SK-N-SH (cell line): ENCODE data around the gene QSOX2. TPM values are rescaled to one million over a fixed set of nuclear protein-coding genes. Genes with fewer than 3 reads are reported as not detected.

ENCODE experiments used
- CTCF ChIA-PET: fragments of 300-600, 350-600 bp; formaldehyde crosslinking; extraction: SDS; loops from one replicate; lab custom pipeline; 2021; lab: Yijun Ruan, JAX
- POLR2A ChIA-PET: fragments of 350-600 bp; sonication (Branson Sonifier 250); formaldehyde crosslinking; extraction: SDS; loops from one replicate; lab custom pipeline; 2020; ENCODE audit warnings: antibody characterized with exemption, inconsistent platforms; lab: Yijun Ruan, JAX
- DNase-seq: peaks from one replicate; pipeline ENCODE4 v3.0.0; 2012
- H2AFZ ChIP-seq: fragments of 200-600 bp; sonication (generic); 2 replicates; pipeline ENCODE4 v1.8.1; 2016; ENCODE audit warnings: antibody characterized with exemption, mild to moderate bottlenecking, low read depth
- H3F3A ChIP-seq: fragments of 200-600 bp; sonication (generic); replicated peaks from 2 replicates; pipeline ENCODE3; 2016; ENCODE audit warnings: antibody characterized with exemption, mild to moderate bottlenecking; ENCODE audit not compliant: insufficient read depth
- H3K27ac ChIP-seq, 2 experiments: fragments of 200-500 bp in 1 of 2; fragments of 200-600 bp in 1 of 2; sonication (Bioruptor generic) in 1 of 2; sonication (generic), shearing (Covaris generic) in 1 of 2; 2 replicates each; pipeline versions ENCODE4 v1.5.1 to v1.6.1; 2014 to 2016; ENCODE audit warnings: low read depth in 2 of 2, inconsistent platforms in 1 of 2, low read length in 1 of 2, mild to moderate bottlenecking in 1 of 2, mixed read lengths in 1 of 2
- H3K27me3 ChIP-seq: fragments of 200-600 bp; sonication (generic), shearing (Covaris generic); 2 replicates; pipeline ENCODE4 v1.6.1; 2016; ENCODE audit warnings: mixed run types; ENCODE audit not compliant: insufficient read depth
- H3K36me3 ChIP-seq, 2 experiments: fragments of 200-500 bp in 1 of 2; fragments of 200-600 bp in 1 of 2; sonication (Bioruptor generic) in 1 of 2; sonication (generic) in 1 of 2; replicated peaks in 1 of 2; 2 replicates each; pipeline versions ENCODE3 to v1.5.1; 2014 to 2016; ENCODE audit warnings: low read length in 1 of 2, mild to moderate bottlenecking in 1 of 2; ENCODE audit not compliant: insufficient read depth in 2 of 2, control insufficient read depth in 1 of 2
- H3K4me1 ChIP-seq, 2 experiments: fragments of 200-500 bp in 1 of 2; fragments of 200-600 bp in 1 of 2; sonication (Bioruptor generic) in 1 of 2; sonication (generic), shearing (Covaris generic) in 1 of 2; 2 replicates each; pipeline versions ENCODE4 v1.5.1 to v1.6.1; 2014 to 2016; ENCODE audit warnings: low read depth in 1 of 2, low read length in 1 of 2, mixed run types in 1 of 2; ENCODE audit not compliant: insufficient read depth in 2 of 2, control insufficient read depth in 1 of 2
- H3K4me2 ChIP-seq: fragments of 200-600 bp; sonication (generic), shearing (Covaris generic); 2 replicates; pipeline ENCODE4 v1.6.1; 2017; ENCODE audit warnings: mixed run types
- H3K4me3 ChIP-seq, 2 experiments: fragments of 200-500 bp in 1 of 2; fragments of 200-600 bp in 1 of 2; sonication (Bioruptor generic) in 1 of 2; sonication (generic), shearing (Covaris generic) in 1 of 2; 2 replicates each; pipeline versions ENCODE4 v1.5.1 to v1.8.1; 2014 to 2016; ENCODE audit warnings: low read depth in 2 of 2, inconsistent platforms in 1 of 2, low read length in 1 of 2, mild to moderate bottlenecking in 1 of 2, mixed read lengths in 1 of 2, moderate library complexity in 1 of 2
- H3K79me2 ChIP-seq: fragments of 200-600 bp; sonication (generic); 2 replicates; pipeline ENCODE4 v1.8.1; 2017; ENCODE audit warnings: mild to moderate bottlenecking; ENCODE audit not compliant: insufficient read depth
- H3K9ac ChIP-seq: fragments of 200-600 bp; sonication (generic); 2 replicates; pipeline ENCODE4 v1.6.1; 2017; ENCODE audit warnings: mixed run types
- H3K9me2 ChIP-seq: fragments of 200-600 bp; sonication (generic); 2 replicates; pipeline ENCODE4 v1.6.1; 2017; ENCODE audit warnings: mixed run types
- H3K9me3 ChIP-seq: fragments of 200-600 bp; sonication (generic); 2 replicates; pipeline ENCODE4 v1.6.1; 2017; ENCODE audit warnings: mixed run types, mild to moderate bottlenecking, moderate library complexity
- H4K20me1 ChIP-seq: fragments of 200-600 bp; sonication (generic); 2 replicates; pipeline ENCODE4 v1.6.1; 2017; ENCODE audit warnings: mild to moderate bottlenecking, mixed run types; ENCODE audit not compliant: insufficient read depth
- CHD2 ChIP-seq: fragments of 150-350 bp; IDR thresholded peaks from 2 replicates; pipeline ENCODE4 v1.6.1; 2018; ENCODE audit warnings: low read length; ENCODE audit not compliant: partially characterized antibody
- FOSL2 ChIP-seq: IDR thresholded peaks from 2 replicates; pipeline ENCODE4 v1.4.0; 2012; ENCODE audit warnings: low read depth, mild to moderate bottlenecking, moderate library complexity, borderline replicate concordance
- FOXJ3 ChIP-seq: sonication (generic); formaldehyde crosslinking; IDR thresholded peaks from 2 replicates; pipeline ENCODE4 v1.5.1; 2020; ENCODE audit warnings: mild to moderate bottlenecking, missing genetic modification reagents
- FOXM1 ChIP-seq: IDR thresholded peaks from 2 replicates; pipeline ENCODE4 v1.4.0; 2012; ENCODE audit warnings: low read depth, mild to moderate bottlenecking
- NFIC ChIP-seq: IDR thresholded peaks from 2 replicates; pipeline ENCODE4 v1.4.0; 2012; ENCODE audit warnings: borderline replicate concordance
- NRF1 ChIP-seq: IDR thresholded peaks from 2 replicates; pipeline ENCODE4 v1.6.1; 2012; ENCODE audit warnings: low read depth, mild to moderate bottlenecking, low read length
- POLR2AphosphoS5 ChIP-seq: IDR thresholded peaks from 2 replicates; pipeline ENCODE4 v1.6.1; 2012; ENCODE audit warnings: low read depth, low read length
- RAD21 ChIP-seq: IDR thresholded peaks from 2 replicates; pipeline ENCODE4 v1.6.1; 2012; ENCODE audit warnings: mild to moderate bottlenecking, low read length
- SIN3A ChIP-seq: IDR thresholded peaks from 2 replicates; pipeline ENCODE4 v1.6.1; 2012; ENCODE audit warnings: low read depth, mild to moderate bottlenecking, low read length, moderate library complexity, borderline replicate concordance
- SMC3 ChIP-seq: IDR thresholded peaks from 2 replicates; pipeline ENCODE4 v1.6.1; 2012; ENCODE audit warnings: low read depth, low read length, improper control_type of control experiment
- TAF1 ChIP-seq: IDR thresholded peaks from 2 replicates; pipeline ENCODE4 v1.6.1; 2012; ENCODE audit warnings: low read depth, mild to moderate bottlenecking, low read length, moderate library complexity, borderline replicate concordance
- TCF12 ChIP-seq: IDR thresholded peaks from 2 replicates; pipeline ENCODE4 v1.4.0; 2012
- YY1 ChIP-seq: IDR thresholded peaks from 2 replicates; pipeline ENCODE4 v1.4.0; 2012; ENCODE audit warnings: low read depth, mild to moderate bottlenecking
- WGBS: methylation state at CpG from one replicate; pipeline ENCODE4 v1.1.6; 2017; ENCODE audit warnings: low lambda C conversion rate; 5-methylcytosine and 5-hydroxymethylcytosine counted together
- polyA plus RNA-seq, 3 experiments: library from polyadenylated mRNA; depleted of rRNA; stranded (reverse); fragments of >200 nt; gene quantifications; 2 replicates each; pipeline ENCODE4 v1.2.3, GENCODE V29; 2012
- TF ChIP-seq, protein P1 (sequence below): IDR thresholded peaks from 2 replicates; pipeline ENCODE4 v1.6.1; 2012; ENCODE audit warnings: mild to moderate bottlenecking, low read depth, low read length, moderate library complexity
- TF ChIP-seq, protein P2 (sequence below): IDR thresholded peaks from 2 replicates; pipeline ENCODE4 v1.4.0; 2012; ENCODE audit warnings: low read depth
- TF ChIP-seq, protein P3 (sequence below): fragments of 150-350 bp; IDR thresholded peaks from 2 replicates; pipeline ENCODE4 v1.6.1; 2016; ENCODE audit warnings: mild to moderate bottlenecking, low read depth, low read length
- TF ChIP-seq, protein P4 (sequence below): IDR thresholded peaks from 2 replicates; pipeline ENCODE4 v1.4.0; 2012; ENCODE audit warnings: low read depth, borderline replicate concordance

QSOX2 gene
- polyA plus RNA-seq, 1 of the 3 experiments (the other 2 are of a cell fraction), result 26.6 TPM

DNA sequence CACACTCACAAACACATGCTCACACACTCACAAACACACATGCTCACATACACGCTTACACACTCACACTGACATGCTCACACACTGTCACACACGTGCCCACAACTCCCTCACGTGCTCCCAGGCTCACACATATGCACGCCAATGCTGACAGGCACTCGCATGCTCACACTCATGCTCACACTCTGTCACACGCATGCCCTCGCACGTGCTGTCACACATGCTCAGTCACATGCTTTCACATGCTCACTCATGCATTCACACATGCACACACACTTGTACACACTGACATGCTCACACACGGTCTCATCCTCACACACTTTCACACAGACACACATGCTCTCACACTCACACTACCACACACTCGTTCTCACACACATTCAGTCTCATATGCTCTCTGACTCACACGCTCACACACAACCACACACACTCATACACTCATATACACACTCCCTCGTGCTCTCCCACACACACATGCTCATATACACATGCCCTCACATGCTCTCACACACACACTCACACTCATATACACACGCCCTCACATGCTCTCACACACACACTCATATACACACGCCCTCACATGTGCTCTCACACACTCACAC is 48.0 kb upstream of the QSOX2 start:
- CTCF ChIA-PET, result interaction anchor here (0.8 kb wide), 1 partner anchor 19 kb away, joined by 4 read pairs; no protein-coding TSS in a partner anchor

More for the DNA sequence above, 48.0 kb upstream of the QSOX2 start:
- H3K27ac ChIP-seq, result no peak overlapping the region
- no peak overlapping the region for H3K4me3 ChIP-seq
- no peak overlapping the region for H3K9ac ChIP-seq
- no peak for DNase-seq
- POLR2A ChIA-PET, result no interaction called here
- 63% methylated on average over 14 of the region's 14 CpGs for WGBS
- H4K20me1 ChIP-seq, result no peaks in the 10 kb centered on the region
- H3K36me3 ChIP-seq, result no peaks in the 10 kb centered on the region
- no peaks in the 10 kb centered on the region for H3K9me2 ChIP-seq
- H3K4me2 ChIP-seq, result no peak overlapping the region
- H3K9me3 ChIP-seq, result no peaks in the 10 kb centered on the region
- no peaks in the 10 kb centered on the region for H3K79me2 ChIP-seq
- H2AFZ ChIP-seq, result no peak overlapping the region
- H3K4me1 ChIP-seq, result peaks cover 0 to 14% of the 10 kb centered on the region in 2 experiments; a peak in 2 of 4 replicates
- H3F3A ChIP-seq, result peaks cover 8% of the 10 kb centered on the region
- TF ChIP-seq, protein P1, sequence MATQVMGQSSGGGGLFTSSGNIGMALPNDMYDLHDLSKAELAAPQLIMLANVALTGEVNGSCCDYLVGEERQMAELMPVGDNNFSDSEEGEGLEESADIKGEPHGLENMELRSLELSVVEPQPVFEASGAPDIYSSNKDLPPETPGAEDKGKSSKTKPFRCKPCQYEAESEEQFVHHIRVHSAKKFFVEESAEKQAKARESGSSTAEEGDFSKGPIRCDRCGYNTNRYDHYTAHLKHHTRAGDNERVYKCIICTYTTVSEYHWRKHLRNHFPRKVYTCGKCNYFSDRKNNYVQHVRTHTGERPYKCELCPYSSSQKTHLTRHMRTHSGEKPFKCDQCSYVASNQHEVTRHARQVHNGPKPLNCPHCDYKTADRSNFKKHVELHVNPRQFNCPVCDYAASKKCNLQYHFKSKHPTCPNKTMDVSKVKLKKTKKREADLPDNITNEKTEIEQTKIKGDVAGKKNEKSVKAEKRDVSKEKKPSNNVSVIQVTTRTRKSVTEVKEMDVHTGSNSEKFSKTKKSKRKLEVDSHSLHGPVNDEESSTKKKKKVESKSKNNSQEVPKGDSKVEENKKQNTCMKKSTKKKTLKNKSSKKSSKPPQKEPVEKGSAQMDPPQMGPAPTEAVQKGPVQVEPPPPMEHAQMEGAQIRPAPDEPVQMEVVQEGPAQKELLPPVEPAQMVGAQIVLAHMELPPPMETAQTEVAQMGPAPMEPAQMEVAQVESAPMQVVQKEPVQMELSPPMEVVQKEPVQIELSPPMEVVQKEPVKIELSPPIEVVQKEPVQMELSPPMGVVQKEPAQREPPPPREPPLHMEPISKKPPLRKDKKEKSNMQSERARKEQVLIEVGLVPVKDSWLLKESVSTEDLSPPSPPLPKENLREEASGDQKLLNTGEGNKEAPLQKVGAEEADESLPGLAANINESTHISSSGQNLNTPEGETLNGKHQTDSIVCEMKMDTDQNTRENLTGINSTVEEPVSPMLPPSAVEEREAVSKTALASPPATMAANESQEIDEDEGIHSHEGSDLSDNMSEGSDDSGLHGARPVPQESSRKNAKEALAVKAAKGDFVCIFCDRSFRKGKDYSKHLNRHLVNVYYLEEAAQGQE, result no peak
- no peak for TF ChIP-seq YY1
- TF ChIP-seq, protein P2, sequence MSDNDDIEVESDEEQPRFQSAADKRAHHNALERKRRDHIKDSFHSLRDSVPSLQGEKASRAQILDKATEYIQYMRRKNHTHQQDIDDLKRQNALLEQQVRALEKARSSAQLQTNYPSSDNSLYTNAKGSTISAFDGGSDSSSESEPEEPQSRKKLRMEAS, result no peak
- TF ChIP-seq, protein P3, sequence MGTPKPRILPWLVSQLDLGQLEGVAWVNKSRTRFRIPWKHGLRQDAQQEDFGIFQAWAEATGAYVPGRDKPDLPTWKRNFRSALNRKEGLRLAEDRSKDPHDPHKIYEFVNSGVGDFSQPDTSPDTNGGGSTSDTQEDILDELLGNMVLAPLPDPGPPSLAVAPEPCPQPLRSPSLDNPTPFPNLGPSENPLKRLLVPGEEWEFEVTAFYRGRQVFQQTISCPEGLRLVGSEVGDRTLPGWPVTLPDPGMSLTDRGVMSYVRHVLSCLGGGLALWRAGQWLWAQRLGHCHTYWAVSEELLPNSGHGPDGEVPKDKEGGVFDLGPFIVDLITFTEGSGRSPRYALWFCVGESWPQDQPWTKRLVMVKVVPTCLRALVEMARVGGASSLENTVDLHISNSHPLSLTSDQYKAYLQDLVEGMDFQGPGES, result no peak
- TF ChIP-seq, protein P4, sequence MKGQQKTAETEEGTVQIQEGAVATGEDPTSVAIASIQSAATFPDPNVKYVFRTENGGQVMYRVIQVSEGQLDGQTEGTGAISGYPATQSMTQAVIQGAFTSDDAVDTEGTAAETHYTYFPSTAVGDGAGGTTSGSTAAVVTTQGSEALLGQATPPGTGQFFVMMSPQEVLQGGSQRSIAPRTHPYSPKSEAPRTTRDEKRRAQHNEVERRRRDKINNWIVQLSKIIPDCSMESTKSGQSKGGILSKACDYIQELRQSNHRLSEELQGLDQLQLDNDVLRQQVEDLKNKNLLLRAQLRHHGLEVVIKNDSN, result no peak
- no peak for TF ChIP-seq FOXM1
- TF ChIP-seq FOSL2, result no peak
- no peak for TF ChIP-seq RAD21
- TF ChIP-seq FOXJ3, result no peak
- no peak for TF ChIP-seq NRF1
- TF ChIP-seq POLR2AphosphoS5, result no peak
- no peak for TF ChIP-seq TCF12
- TF ChIP-seq SIN3A, result no peak
- no peak for TF ChIP-seq SMC3
- TF ChIP-seq CHD2, result no peak
- TF ChIP-seq NFIC, result no peak
- TF ChIP-seq TAF1, result no peak
- TF ChIP-seq, all 33 proteins: peak for 0
- peaks cover 14% of the 10 kb centered on the region; the same call in 1 of the 2 replicates for H3K27me3 ChIP-seq
